ENCODE measurements around the gene GALNT13.

GALNT13 gene

GRCh38 chr2:153946036-153946435 lies 74.3 kb downstream of the GALNT13 start:
- no peak for DNase-seq

GRCh38 chr2:153953761-153954160 lies 82.0 kb downstream of the GALNT13 start:
- DNase-seq: no peak

- no peak for DNase-seq
Measured at GRCh38 chr2:153963256-153963655, 91.5 kb downstream of the GALNT13 start.

- no peak for DNase-seq
Measured at GRCh38 chr2:153967248-153967973, 95.7 kb downstream of the GALNT13 start.

GRCh38 chr2:153971250-153971649 lies 99.5 kb downstream of the GALNT13 start:
- DNase-seq: no peak

- DNase-seq: no peak
Measured at GRCh38 chr2:153971855-153972254, 100.1 kb downstream of the GALNT13 start.

- no peak for DNase-seq
Measured at GRCh38 chr2:153972412-153972811, 100.7 kb downstream of the GALNT13 start.

GRCh38 chr2:153986488-153987229 lies 114.9 kb downstream of the GALNT13 start:
- no peak for DNase-seq

- no peak for DNase-seq
Measured at GRCh38 chr2:153990771-153991170, 119.0 kb downstream of the GALNT13 start.

- no peak for DNase-seq
Measured at GRCh38 chr2:154013514-154013913, 141.8 kb downstream of the GALNT13 start.

- DNase-seq: no peak
Measured at GRCh38 chr2:154015233-154015632, 143.5 kb downstream of the GALNT13 start.

- DNase-seq: no peak
Measured at GRCh38 chr2:154029504-154029903, 157.8 kb downstream of the GALNT13 start.

GRCh38 chr2:154032220-154032619 lies 160.5 kb downstream of the GALNT13 start:
- DNase-seq: no peak

GRCh38 chr2:154046493-154046892 lies 174.8 kb downstream of the GALNT13 start:
- no peak for DNase-seq

GRCh38 chr2:154048905-154049304 lies 177.2 kb downstream of the GALNT13 start:
- no peak for DNase-seq

- no peak for DNase-seq
Measured at GRCh38 chr2:154049561-154049960, 177.8 kb downstream of the GALNT13 start.

GRCh38 chr2:154067124-154067523 lies 195.4 kb downstream of the GALNT13 start:
- DNase-seq: no peak

GRCh38 chr2:154078926-154079325 lies 207.2 kb downstream of the GALNT13 start:
- no peak for DNase-seq

- DNase-seq: no peak
Measured at GRCh38 chr2:154092571-154092970, 220.8 kb downstream of the GALNT13 start.

- DNase-seq: no peak
Measured at GRCh38 chr2:154093856-154094255, 222.1 kb downstream of the GALNT13 start.

GRCh38 chr2:154097833-154098398 lies 226.2 kb downstream of the GALNT13 start:
- no peak for DNase-seq

- no peak for DNase-seq
Measured at GRCh38 chr2:154120706-154121105, 249.0 kb downstream of the GALNT13 start.

- no peak for DNase-seq
Measured at GRCh38 chr2:154125891-154126290, 254.2 kb downstream of the GALNT13 start.

GRCh38 chr2:154130821-154131220 lies 259.1 kb downstream of the GALNT13 start:
- no peak for DNase-seq

Measured in CD4-positive, alpha-beta T cell treated with Interleukin-4 for 4 hours (primary cell).